ENCODE measurements around the gene LRP1. TPM values are rescaled to one million over a fixed set of nuclear protein-coding genes. Genes with fewer than 3 reads are reported as not detected.

Gene LRP1
- polyA plus RNA-seq, 1 experiment: 117 TPM

DNA sequence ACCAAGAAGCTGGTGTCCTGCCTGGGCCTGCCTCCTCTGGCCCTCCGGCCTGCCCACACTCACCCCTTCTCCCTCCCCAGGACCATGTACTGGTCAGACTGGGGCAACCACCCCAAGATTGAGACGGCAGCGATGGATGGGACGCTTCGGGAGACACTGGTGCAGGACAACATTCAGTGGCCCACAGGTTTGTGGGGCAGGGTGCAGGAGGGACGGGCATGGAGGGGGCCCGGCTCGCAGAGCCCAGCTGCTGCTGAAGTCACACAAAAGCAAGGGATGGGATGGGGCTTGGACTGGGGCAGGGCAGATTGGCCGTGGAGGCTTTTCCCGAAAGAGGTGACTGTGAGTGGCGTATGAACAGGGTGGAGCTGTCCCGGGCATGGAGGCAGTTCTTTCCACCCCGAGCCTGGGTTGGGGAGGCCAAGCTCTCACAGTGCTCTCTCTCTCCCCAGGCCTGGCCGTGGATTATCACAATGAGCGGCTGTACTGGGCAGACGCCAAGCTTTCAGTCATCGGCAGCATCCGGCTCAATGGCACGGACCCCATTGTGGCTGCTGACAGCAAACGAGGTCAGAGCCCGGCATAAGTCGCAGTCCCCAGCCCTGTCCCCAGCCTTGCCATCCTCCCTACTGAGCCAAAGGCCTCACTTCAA lies 80.5 kb downstream of the LRP1 start:
- DNase-seq (ENCODE audit: low read depth): no peak
- no peak overlapping the region for H3K4me3 ChIP-seq (ENCODE audit: low read depth, low read length)
- ChIA-PET POLR2A (no interaction called here), CTCF (interaction anchor here (14.9 kb wide), 1 partner anchor 33 kb away, joined by 334 read pairs; a partner anchor contains a TSS)
- H3K36me3 ChIP-seq (ENCODE audit: control insufficient read depth, insufficient read depth, low read length): peaks cover 74% of the 10 kb centered on the region
- no peak for TF ChIP-seq CTCF (IDR thresholded peaks at IDR 0.05; ENCODE audit: insufficient read depth, low read depth, low read length)
- H3K27me3 ChIP-seq (ENCODE audit: control insufficient read depth, insufficient read depth, low read length): no peaks in the 10 kb centered on the region

DNA sequence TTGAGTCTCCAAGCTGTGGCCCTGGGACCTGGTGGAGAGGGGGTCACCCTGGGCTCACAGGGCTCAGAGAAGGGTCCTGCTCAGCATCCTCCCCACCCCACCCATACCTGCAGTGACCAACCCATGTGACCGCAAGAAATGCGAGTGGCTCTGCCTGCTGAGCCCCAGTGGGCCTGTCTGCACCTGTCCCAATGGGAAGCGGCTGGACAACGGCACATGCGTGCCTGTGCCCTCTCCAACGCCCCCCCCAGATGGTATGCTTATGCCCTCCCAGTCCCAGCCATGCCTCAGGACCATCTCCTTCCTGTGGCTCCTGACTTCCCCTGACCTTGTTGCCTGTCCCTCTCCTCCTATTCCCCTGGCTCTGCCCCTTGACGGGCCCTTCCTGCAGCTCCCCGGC lies 81.6 kb downstream of the LRP1 start:
- no peak for TF ChIP-seq CTCF (IDR thresholded peaks at IDR 0.05; ENCODE audit: insufficient read depth, low read depth, low read length)
- no peaks in the 10 kb centered on the region for H3K27me3 ChIP-seq (ENCODE audit: control insufficient read depth, insufficient read depth, low read length)
- POLR2A ChIA-PET: no interaction called here
- CTCF ChIA-PET: interaction anchor here (14.9 kb wide), 1 partner anchor 32 kb away, joined by 334 read pairs; a partner anchor contains a TSS
- H3K36me3 ChIP-seq (ENCODE audit: control insufficient read depth, insufficient read depth, low read length): peaks cover 63% of the 10 kb centered on the region
- DNase-seq (ENCODE audit: low read depth): no peak
- no peak overlapping the region for H3K4me3 ChIP-seq (ENCODE audit: low read depth, low read length)

GRCh38 chr12:57210461-57210860 lies 82.2 kb downstream of the LRP1 start:
- no peaks in the 10 kb centered on the region for H3K27me3 ChIP-seq (ENCODE audit: control insufficient read depth, insufficient read depth, low read length)
- POLR2A ChIA-PET: no interaction called here
- peaks cover 58% of the 10 kb centered on the region for H3K36me3 ChIP-seq (ENCODE audit: control insufficient read depth, insufficient read depth, low read length)
- no peak for TF ChIP-seq CTCF (IDR thresholded peaks at IDR 0.05; ENCODE audit: insufficient read depth, low read depth, low read length)
- CTCF ChIA-PET: interaction anchor here (5.9 to 14.9 kb wide), 2 partner anchors 19 to 31 kb away, joined by 135 to 334 read pairs; partner anchors contain the start of gene SHMT2
- DNase-seq (ENCODE audit: low read depth): no peak
- no peak overlapping the region for H3K4me3 ChIP-seq (ENCODE audit: low read depth, low read length)

- Histone ChIP-seq H3K4me3 (ENCODE audit: low read depth, low read length) (no peak overlapping the region), H3K36me3 (ENCODE audit: control insufficient read depth, insufficient read depth, low read length) (peaks cover 52% of the 10 kb centered on the region), H3K27me3 (ENCODE audit: control insufficient read depth, insufficient read depth, low read length) (no peaks in the 10 kb centered on the region)
- ChIA-PET POLR2A (no interaction called here), CTCF (interaction anchor here (4.3 to 14.9 kb wide), 3 partner anchors 19 to 88 kb away, joined by 21 to 334 read pairs (median 135); partner anchors contain the start of gene SHMT2)
- DNase-seq (ENCODE audit: low read depth): no peak
- no peak for TF ChIP-seq CTCF (IDR thresholded peaks at IDR 0.05; ENCODE audit: insufficient read depth, low read depth, low read length)
These were observed 82.8 kb downstream of the LRP1 start for GRCh38 chr12:57210926-57211692.
